Measurements from ENCODE around the gene HIVEP3. TPM values are rescaled to one million over a fixed set of nuclear protein-coding genes. Genes with fewer than 3 reads are reported as not detected.
"Not testable (repeated sequence)": the region's sequence is repeated elsewhere in the genome, so short reads cannot be mapped to it uniquely, and the experiment has no call there.

Gene HIVEP3
- total RNA-seq, 1 experiment from 2014 or later = 1.4 TPM

GRCh38 chr1:41924911-41925310, 6.2 kb upstream of the HIVEP3 start:
- H2BK15ac ChIP-seq (ENCODE audit: low read depth, low read length) = no peak overlapping the region
- WGBS (ENCODE audit: extremely low coverage, insufficient read length, low lambda C conversion rate) = no CpG with 5 or more reads among the region's 2 CpGs
- H2AFZ ChIP-seq (ENCODE audit: low read length) = no peak overlapping the region
- 0 out of 7 replicates have a peak, but pooled peaks cover 0 to 4% (median 0%) of the 10 kb centered on the region in 3 experiments for H3K36me3 Mint-ChIP-seq (ENCODE audit: insufficient read depth in 1 of 3, low read depth in 3 of 3)
- no peaks in the 10 kb centered on the region for H3K79me1 ChIP-seq (ENCODE audit: insufficient read depth, low read depth, low read length, poor library complexity, severe bottlenecking)
- H3K9me3 ChIP-seq (ENCODE audit: control insufficient read depth, low read depth, low read length) = no peaks in the 10 kb centered on the region
- H3K4me1 Mint-ChIP-seq = peaks cover 4% of the 10 kb centered on the region in 2 experiments; a peak in 3 of 4 replicates
- H3K9me3 Mint-ChIP-seq = peaks cover 6 to 13% of the 10 kb centered on the region in 2 experiments; a peak in 3 of 5 replicates
- no peak overlapping the region for H2BK12ac ChIP-seq (ENCODE audit: insufficient read length, low read depth, low read length)
- H3K23ac ChIP-seq (ENCODE audit: insufficient read length, low read depth, low read length) = no peak overlapping the region
- H4K5ac ChIP-seq (ENCODE audit: insufficient read length, low read depth, low read length) = no peak overlapping the region
- H3K4me3 Mint-ChIP-seq = no peak overlapping the region
- no peak overlapping the region for H2BK20ac ChIP-seq (ENCODE audit: low read depth, low read length, poor library complexity, severe bottlenecking)
- TF ChIP-seq CTCF (conservative IDR thresholded peaks at IDR 0.05) = no peak
- H3K9ac ChIP-seq (ENCODE audit: extremely low read depth, insufficient read length, low read length) = no peak overlapping the region
- H3K27ac ChIP-seq (ENCODE audit: insufficient read length, low read depth, low read length) = no peak overlapping the region
- no peak overlapping the region for H3T11ph ChIP-seq (ENCODE audit: low read length)
- no peak overlapping the region for H4K91ac ChIP-seq (ENCODE audit: insufficient read length, low read depth, low read length)
- no peak for DNase-seq
- H3K27me3 ChIP-seq (ENCODE audit: insufficient read depth, low read length) = no peaks in the 10 kb centered on the region
- no peaks in the 10 kb centered on the region for H3K4me1 ChIP-seq (ENCODE audit: insufficient read depth, low read length)
- H3K56ac ChIP-seq (ENCODE audit: insufficient read length, low read depth, low read length) = no peak overlapping the region
- H2BK5ac ChIP-seq (ENCODE audit: insufficient read length, low read length) = no peak overlapping the region
- H2BK120ac ChIP-seq (ENCODE audit: low read depth, low read length, poor library complexity, severe bottlenecking) = no peak overlapping the region
- H3K4me2 ChIP-seq (ENCODE audit: insufficient read depth, insufficient read length, low read length) = no peak overlapping the region
- H3K79me2 ChIP-seq (ENCODE audit: insufficient read depth, low read length) = no peaks in the 10 kb centered on the region
- no peak overlapping the region for H4K8ac ChIP-seq (replicated peaks; ENCODE audit: insufficient read length, low read depth, low read length)
- H3K27ac Mint-ChIP-seq = no peak overlapping the region
- no peak overlapping the region for H3K4ac ChIP-seq (ENCODE audit: low read depth, low read length)
- H3K23me2 ChIP-seq (ENCODE audit: insufficient read length, low read depth, low read length, poor library complexity, severe bottlenecking) = no peaks in the 10 kb centered on the region
- peaks cover 18% of the 10 kb centered on the region for H3K27me3 Mint-ChIP-seq (ENCODE audit: low read depth)
- H2AK5ac ChIP-seq (ENCODE audit: insufficient read length, low read length) = no peak overlapping the region
- H4K20me1 ChIP-seq (ENCODE audit: control insufficient read depth, insufficient read depth, insufficient read length) = no peaks in the 10 kb centered on the region
- no peak overlapping the region for H3K18ac ChIP-seq (ENCODE audit: insufficient read length, low read depth, low read length)
- H3K14ac ChIP-seq (ENCODE audit: insufficient read depth, low read length) = no peak overlapping the region

GRCh38 chr1:41921271-41921670, 2.5 kb upstream of the HIVEP3 start:
- H3K23ac ChIP-seq (ENCODE audit: insufficient read length, low read depth, low read length); H3K4me2 ChIP-seq (ENCODE audit: insufficient read depth, insufficient read length, low read length); H3K9me3 ChIP-seq (ENCODE audit: control insufficient read depth, low read depth, low read length); H2AK5ac ChIP-seq (ENCODE audit: insufficient read length, low read length); H3K79me2 ChIP-seq (ENCODE audit: insufficient read depth, low read length); H2BK5ac ChIP-seq (ENCODE audit: insufficient read length, low read length); H2BK20ac ChIP-seq (ENCODE audit: low read depth, low read length, poor library complexity, severe bottlenecking); H3K4me3 Mint-ChIP-seq; H3K27ac Mint-ChIP-seq; H2BK15ac ChIP-seq (ENCODE audit: low read depth, low read length); H2AFZ ChIP-seq (ENCODE audit: low read length); DNase-seq; H4K20me1 ChIP-seq (ENCODE audit: control insufficient read depth, insufficient read depth, insufficient read length); H4K91ac ChIP-seq (ENCODE audit: insufficient read length, low read depth, low read length); H3T11ph ChIP-seq (ENCODE audit: low read length); H3K36me3 Mint-ChIP-seq (ENCODE audit: insufficient read depth in 1 of 3, low read depth in 3 of 3); H3K14ac ChIP-seq (ENCODE audit: insufficient read depth, low read length); H3K79me1 ChIP-seq (ENCODE audit: insufficient read depth, low read depth, low read length, poor library complexity, severe bottlenecking); H3K56ac ChIP-seq (ENCODE audit: insufficient read length, low read depth, low read length); H3K27ac ChIP-seq (ENCODE audit: insufficient read length, low read depth, low read length); H4K5ac ChIP-seq (ENCODE audit: insufficient read length, low read depth, low read length); H3K4me1 ChIP-seq (ENCODE audit: insufficient read depth, low read length); H3K18ac ChIP-seq (ENCODE audit: insufficient read length, low read depth, low read length); H3K4ac ChIP-seq (ENCODE audit: low read depth, low read length); H4K8ac ChIP-seq (replicated peaks; ENCODE audit: insufficient read length, low read depth, low read length); H2BK12ac ChIP-seq (ENCODE audit: insufficient read length, low read depth, low read length); H2BK120ac ChIP-seq (ENCODE audit: low read depth, low read length, poor library complexity, severe bottlenecking); H3K9ac ChIP-seq (ENCODE audit: extremely low read depth, insufficient read length, low read length): not testable (repeated sequence)
- Mint-ChIP-seq H3K4me1 (peaks cover 27 to 30% of the 10 kb centered on the region in 2 experiments), H3K27me3 (ENCODE audit: low read depth) (peaks cover 49% of the 10 kb centered on the region), H3K9me3 (peaks cover 6 to 13% of the 10 kb centered on the region in 2 experiments; a peak in 3 of 5 replicates)
- H3K23me2 ChIP-seq (ENCODE audit: insufficient read length, low read depth, low read length, poor library complexity, severe bottlenecking) = peaks cover 12% of the 10 kb centered on the region
- no CpG with 5 or more reads among the region's 2 CpGs for WGBS (ENCODE audit: extremely low coverage, insufficient read length, low lambda C conversion rate)
- H3K27me3 ChIP-seq (ENCODE audit: insufficient read depth, low read length) = peaks cover 22% of the 10 kb centered on the region

Measured in H9 (cell line).